ENCODE data around the gene ARMC12.

GRCh38 chr6:35769211-35769610 lies 32.4 kb downstream of the ARMC12 start:
- TF ChIP-seq RAD21 (conservative IDR thresholded peaks at IDR 0.05 in 1 of 2, IDR thresholded peaks at IDR 0.05 in 1 of 2) = no peak
- no peak for TF ChIP-seq CTCF (IDR thresholded peaks at IDR 0.05)
- no peak for TF ChIP-seq HEYL (CRISPR knock-in tag; IDR thresholded peaks at IDR 0.05)
- no peak for TF ChIP-seq MAZ (IDR thresholded peaks at IDR 0.05; ENCODE audit: borderline replicate concordance, low read depth, low read length)
- TF ChIP-seq BCL3 (IDR thresholded peaks at IDR 0.05) = no peak
- no peak for TF ChIP-seq EP300 (IDR thresholded peaks at IDR 0.05)
- no peak for TF ChIP-seq PBX3 (IDR thresholded peaks at IDR 0.05)
- TF ChIP-seq EHMT2 (IDR thresholded peaks at IDR 0.05; ENCODE audit: low read depth) = no peak

Measured in A549 (cell line).